Activated T-cell treated with anti-CD3 and anti-CD28 coated beads, Interleukin-2, amount 50 U/mL, for 72 hours (primary cell): ENCODE measurements around the gene ABLIM1. TPM values are rescaled to one million over a fixed set of nuclear protein-coding genes. Genes with fewer than 3 reads are reported as not detected.

Source experiments
- ATAC-seq, 2 donors: fragments of 150-1000 bp; cut with Tn5 transposase; replicated peaks in 1 of 2; 2 replicates each; pipeline ENCODE4 v1.10.0; 2021; ENCODE audit warnings: moderate library complexity in 2 of 2, mild to moderate bottlenecking in 1 of 2
- DNase-seq, 2 donors: peaks; one replicate each; pipeline ENCODE4 v3.0.0; 2021 to 2022; ENCODE audit warnings: mixed read lengths in 1 of 2
- H3K27ac Mint-ChIP-seq: one replicate; pipeline ENCODE4 v1.8.0; 2022; ENCODE audit warnings: mild to moderate bottlenecking, moderate library complexity, mixed read lengths
- H3K27me3 Mint-ChIP-seq: one replicate; pipeline ENCODE4 v1.8.0; 2022; ENCODE audit warnings: low read depth, mixed read lengths
- H3K36me3 Mint-ChIP-seq, 2 donors: one replicate each; pipeline ENCODE4 v1.8.0; 2022; ENCODE audit warnings: mixed read lengths in 2 of 2, mild to moderate bottlenecking in 1 of 2; ENCODE audit not compliant: insufficient read depth in 2 of 2
- H3K4me1 Mint-ChIP-seq: one replicate; pipeline ENCODE4 v1.8.0; 2022; ENCODE audit warnings: low read depth, mixed read lengths
- H3K4me3 Mint-ChIP-seq, 2 donors: one replicate each; pipeline ENCODE4 v1.8.0; 2022; ENCODE audit warnings: mild to moderate bottlenecking in 2 of 2, mixed read lengths in 2 of 2, moderate library complexity in 2 of 2
- H3K9me3 Mint-ChIP-seq, 2 donors: one replicate each; pipeline ENCODE4 v1.8.0; 2022; ENCODE audit warnings: mixed read lengths in 2 of 2
- total RNA-seq, 2 donors: library from RNA; stranded (reverse); gene quantifications; one replicate each; pipeline ENCODE4 v1.2.3, GENCODE V29; 2022

The ABLIM1 gene
- total RNA-seq, 2 donors from 2014 or later, result 186 to 219 TPM

- DNase-seq (no peak), ATAC-seq (peak in 1 of 2 donors; percentile 32)
- H3K4me1 Mint-ChIP-seq, result peaks cover 24% of the 10 kb centered on the region
- H3K9me3 Mint-ChIP-seq, result no peaks in the 10 kb centered on the region
- H3K27ac Mint-ChIP-seq, result no peak overlapping the region
- H3K27me3 Mint-ChIP-seq, result peaks cover 49% of the 10 kb centered on the region
- no peaks in the 10 kb centered on the region for H3K36me3 Mint-ChIP-seq
- H3K4me3 Mint-ChIP-seq, result peak overlapping the region; percentile 90 to 92
Measured at GRCh38 chr10:114632869-114633715, 25.0 kb downstream of the ABLIM1 start.

- peak; percentile 87 to 91 for ATAC-seq
- DNase-seq, result peak; percentile 52 to 57
- Mint-ChIP-seq H3K9me3 (no peaks in the 10 kb centered on the region), H3K27ac (no peak overlapping the region), H3K4me1 (peaks cover 24% of the 10 kb centered on the region), H3K36me3 (no peaks in the 10 kb centered on the region), H3K27me3 (peaks cover 49% of the 10 kb centered on the region), H3K4me3 (peak overlapping the region; percentile 90 to 92)
Measured at GRCh38 chr10:114631666-114632417, 26.2 kb downstream of the ABLIM1 start.

DNA sequence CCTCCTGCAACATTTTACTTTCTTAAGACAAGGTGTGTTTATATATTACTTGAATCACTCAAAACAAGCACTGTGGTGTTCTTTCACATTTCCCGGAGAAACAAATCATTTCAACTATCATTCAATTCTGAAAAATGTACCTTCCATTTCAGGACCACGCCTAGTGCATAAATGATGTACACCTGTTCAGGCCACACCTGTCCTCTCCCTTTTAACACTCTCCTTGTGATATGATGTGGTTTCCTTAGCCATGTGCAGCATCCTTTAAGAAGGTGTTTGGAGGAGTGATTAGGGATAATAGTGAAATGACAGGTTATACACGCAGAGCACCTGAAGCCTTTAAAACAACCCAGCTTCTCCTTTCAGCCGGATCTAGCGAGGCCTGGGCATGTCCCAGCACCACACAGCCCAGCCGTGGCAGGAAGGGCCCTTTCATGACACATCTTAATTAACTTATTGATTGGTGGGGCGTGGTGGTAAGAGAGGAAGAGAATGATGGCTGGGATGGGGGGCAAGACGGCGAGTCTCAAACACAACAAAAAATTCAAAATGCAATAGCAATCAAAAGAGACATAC, 26.9 kb downstream of the ABLIM1 start:
- Mint-ChIP-seq H3K4me1 (peaks cover 24% of the 10 kb centered on the region), H3K27me3 (peaks cover 49% of the 10 kb centered on the region), H3K27ac (no peak overlapping the region), H3K36me3 (no peaks in the 10 kb centered on the region), H3K9me3 (no peaks in the 10 kb centered on the region), H3K4me3 (peak overlapping the region; percentile 90 to 92)
- DNase-seq, result no peak
- no peak for ATAC-seq

DNA sequence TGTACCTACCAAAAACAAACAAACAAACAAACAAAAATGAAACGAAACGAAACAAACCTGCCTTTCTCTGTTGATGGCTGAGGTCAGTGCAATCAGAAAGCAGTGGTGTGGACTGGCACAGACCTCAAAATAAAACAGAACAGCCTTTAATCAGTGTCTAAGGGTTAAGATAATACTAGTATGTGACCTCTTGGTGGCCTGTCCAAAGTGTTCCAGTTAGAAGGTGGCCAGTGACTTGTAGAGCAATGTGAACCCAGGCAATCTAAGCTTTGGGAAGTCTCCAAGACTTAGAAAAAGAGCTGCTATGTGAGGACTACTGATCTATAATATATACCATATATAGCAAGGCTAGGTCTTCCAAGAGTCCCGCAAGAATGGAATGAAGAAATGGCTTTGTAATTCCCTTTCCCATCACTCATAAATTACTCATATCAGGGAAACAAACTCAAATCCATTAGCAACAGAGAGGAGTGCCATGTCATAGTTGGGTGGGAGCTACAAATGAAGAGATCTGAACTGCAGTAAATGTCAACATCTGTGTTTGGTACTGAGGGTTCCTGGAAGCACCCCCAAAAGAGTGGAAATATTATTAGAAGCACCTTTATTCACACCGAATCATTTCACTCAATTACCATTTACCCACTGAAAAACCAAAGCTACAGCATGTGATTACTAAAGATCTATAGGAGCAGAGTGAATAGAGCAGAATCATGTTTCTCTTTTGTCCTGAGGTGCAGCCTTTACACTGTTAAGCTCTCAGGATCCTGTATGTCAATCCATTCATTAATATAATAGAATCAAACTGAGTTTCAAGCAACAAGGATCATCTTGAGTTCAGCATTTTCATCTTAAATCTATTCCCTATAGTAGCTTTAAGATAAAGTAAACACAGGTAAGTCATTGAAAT, 28.0 kb downstream of the ABLIM1 start:
- Mint-ChIP-seq H3K9me3 (peaks cover 0 to 2% of the 10 kb centered on the region in 2 donors), H3K27ac (no peak overlapping the region), H3K4me1 (peaks cover 28% of the 10 kb centered on the region), H3K4me3 (peak overlapping the region in 1 of 2 donors; percentile 12), H3K36me3 (no peaks in the 10 kb centered on the region), H3K27me3 (peaks cover 49% of the 10 kb centered on the region)
- ATAC-seq (no peak), DNase-seq (no peak)

DNA sequence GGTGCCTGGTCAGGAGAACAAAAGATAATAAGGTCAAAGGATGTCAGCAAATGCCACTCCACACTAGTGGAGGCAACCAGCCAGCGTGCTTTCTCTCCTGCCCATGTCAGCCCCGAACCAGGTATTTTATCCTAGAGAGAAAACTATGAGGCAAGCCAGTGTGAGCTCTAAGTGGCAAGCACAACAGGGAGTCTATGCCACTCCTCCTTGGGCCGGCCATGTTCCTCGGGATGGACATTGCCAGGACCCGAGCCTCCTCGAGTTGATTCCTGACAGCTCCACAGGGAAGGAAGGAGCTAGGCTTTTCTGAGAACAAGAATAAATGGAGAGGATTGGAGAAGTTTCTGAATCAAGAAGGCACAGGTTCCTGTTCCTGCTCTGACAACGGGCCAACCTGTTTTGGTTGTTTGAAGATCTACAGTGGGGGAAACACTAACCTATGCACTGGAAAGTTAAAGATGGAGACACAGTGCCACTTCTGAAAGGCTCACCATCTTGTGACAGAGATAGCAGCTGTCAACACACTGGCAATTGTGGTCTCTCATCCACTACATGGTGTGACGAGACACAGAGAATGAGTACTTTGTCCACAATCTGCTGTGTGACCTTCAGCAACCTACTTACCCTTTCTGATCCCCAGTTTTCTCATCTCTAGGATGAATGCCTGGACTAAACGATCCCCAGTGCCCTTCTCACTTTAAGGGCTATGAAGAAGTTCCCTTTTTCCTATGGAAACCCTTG, 28.8 kb downstream of the ABLIM1 start:
- Mint-ChIP-seq H3K27me3 (peaks cover 49% of the 10 kb centered on the region), H3K4me3 (no peak overlapping the region), H3K4me1 (peaks cover 29% of the 10 kb centered on the region), H3K9me3 (peaks cover 0 to 2% of the 10 kb centered on the region in 2 donors), H3K36me3 (peaks cover 0 to 2% of the 10 kb centered on the region in 2 donors), H3K27ac (no peak overlapping the region)
- DNase-seq, result no peak
- no peak for ATAC-seq

GRCh38 chr10:114628106-114628505, 30.0 kb downstream of the ABLIM1 start:
- Mint-ChIP-seq H3K9me3 (peaks cover 0 to 2% of the 10 kb centered on the region in 2 donors), H3K4me1 (peaks cover 35% of the 10 kb centered on the region), H3K27ac (no peak overlapping the region), H3K4me3 (no peak overlapping the region), H3K36me3 (peaks cover 0 to 2% of the 10 kb centered on the region in 2 donors), H3K27me3 (peaks cover 44% of the 10 kb centered on the region)
- no peak for ATAC-seq
- DNase-seq, result no peak

GRCh38 chr10:114626841-114627240, 31.2 kb downstream of the ABLIM1 start:
- no peak for ATAC-seq
- Mint-ChIP-seq H3K27me3 (peaks cover 37% of the 10 kb centered on the region), H3K27ac (no peak overlapping the region), H3K4me3 (no peak overlapping the region), H3K4me1 (peaks cover 25% of the 10 kb centered on the region), H3K36me3 (peaks cover 1 to 4% of the 10 kb centered on the region in 2 donors), H3K9me3 (peaks cover 2% of the 10 kb centered on the region in 2 donors)
- DNase-seq, result no peak

GRCh38 chr10:114624951-114625780, 32.9 kb downstream of the ABLIM1 start:
- ATAC-seq (peak in 1 of 2 donors; percentile 25), DNase-seq (no peak)
- H3K9me3 Mint-ChIP-seq, result peaks cover 5 to 8% of the 10 kb centered on the region in 2 donors
- peaks cover 11% of the 10 kb centered on the region for H3K4me1 Mint-ChIP-seq
- no peak overlapping the region for H3K27ac Mint-ChIP-seq
- no peak overlapping the region for H3K4me3 Mint-ChIP-seq
- peaks cover 4 to 7% of the 10 kb centered on the region in 2 donors for H3K36me3 Mint-ChIP-seq
- peaks cover 28% of the 10 kb centered on the region for H3K27me3 Mint-ChIP-seq

DNA sequence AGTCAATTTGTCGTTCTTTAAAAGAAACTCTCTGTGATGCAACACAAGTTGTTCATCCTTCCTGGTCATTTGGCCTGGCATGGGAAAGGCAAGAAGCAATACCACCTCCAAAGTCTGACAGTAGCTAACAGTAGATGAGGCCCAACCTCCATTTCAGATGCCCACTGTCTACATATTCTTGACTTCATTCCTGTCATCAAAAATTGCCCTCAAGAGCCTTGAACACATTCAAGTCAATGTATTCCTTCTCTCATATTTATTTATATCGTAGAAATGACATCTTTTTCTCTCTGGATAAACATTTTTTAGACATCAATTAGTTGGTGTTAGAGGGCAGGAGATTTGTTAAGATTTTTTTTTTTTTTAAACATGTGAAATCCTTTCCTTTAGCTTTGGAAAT, 33.7 kb downstream of the ABLIM1 start:
- H3K9me3 Mint-ChIP-seq, result peaks cover 5 to 8% of the 10 kb centered on the region in 2 donors
- no peak for ATAC-seq
- peaks cover 11% of the 10 kb centered on the region for H3K4me1 Mint-ChIP-seq
- peaks cover 20% of the 10 kb centered on the region for H3K27me3 Mint-ChIP-seq
- peaks cover 4 to 7% of the 10 kb centered on the region in 2 donors for H3K36me3 Mint-ChIP-seq
- DNase-seq, result no peak
- H3K4me3 Mint-ChIP-seq, result no peak overlapping the region
- no peak overlapping the region for H3K27ac Mint-ChIP-seq

- peaks cover 11% of the 10 kb centered on the region for H3K4me1 Mint-ChIP-seq
- no peak for DNase-seq
- no peak for ATAC-seq
- H3K27me3 Mint-ChIP-seq, result peaks cover 15% of the 10 kb centered on the region
- peaks cover 4 to 7% of the 10 kb centered on the region in 2 donors for H3K36me3 Mint-ChIP-seq
- no peak overlapping the region for H3K4me3 Mint-ChIP-seq
- H3K9me3 Mint-ChIP-seq, result peaks cover 5 to 8% of the 10 kb centered on the region in 2 donors
- no peak overlapping the region for H3K27ac Mint-ChIP-seq
Measured at GRCh38 chr10:114623661-114624294, 34.3 kb downstream of the ABLIM1 start.

DNA sequence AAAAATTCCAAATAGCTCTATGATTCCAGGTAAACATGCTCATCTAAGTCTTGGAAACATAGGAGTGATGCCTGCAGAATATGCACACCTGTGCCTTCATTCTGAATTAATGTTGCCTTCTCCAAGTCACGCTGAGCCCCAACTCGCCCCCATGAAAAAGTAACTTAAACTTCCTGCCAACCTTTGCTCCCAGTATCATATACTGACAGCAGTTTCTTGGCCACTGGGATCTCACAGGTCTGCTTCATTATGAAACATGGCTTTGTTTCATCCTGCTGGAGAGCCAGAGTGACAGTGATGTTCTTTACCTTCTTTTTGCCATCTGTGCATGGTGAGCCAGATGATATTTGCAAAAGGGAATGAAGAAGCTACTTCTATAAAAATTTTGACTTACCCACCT, 34.9 kb downstream of the ABLIM1 start:
- no peak for ATAC-seq
- Mint-ChIP-seq H3K27ac (no peak overlapping the region), H3K36me3 (peaks cover 4 to 7% of the 10 kb centered on the region in 2 donors), H3K9me3 (peaks cover 5 to 8% of the 10 kb centered on the region in 2 donors), H3K27me3 (peaks cover 14% of the 10 kb centered on the region), H3K4me3 (no peak overlapping the region), H3K4me1 (peaks cover 11% of the 10 kb centered on the region)
- DNase-seq, result no peak
